H1 (cell line): ENCODE data around the gene ANGPTL8. TPM values are rescaled to one million over a fixed set of nuclear protein-coding genes. Genes with fewer than 3 reads are reported as not detected.

ENCODE experiments used
- CTCF ChIA-PET: fragments of 300-600 bp; sonication (Branson Sonifier 250); formaldehyde crosslinking; loops from one replicate; lab custom pipeline; 2021; ENCODE audit not compliant: partially characterized antibody; lab: Charles Lee
- POLR2A ChIA-PET: fragments of 300-600 bp; sonication (Branson Sonifier 250); formaldehyde crosslinking; loops from one replicate; lab custom pipeline; 2021; ENCODE audit warnings: inconsistent platforms; ENCODE audit not compliant: partially characterized antibody; lab: Charles Lee
- DNase-seq, 2 experiments: peaks; one replicate each; pipeline versions ENCODE4 v3.0.0 to v3.0.0-alpha.2; 2010 to 2022; ENCODE audit warnings: low spot score in 2 of 2, low read depth in 1 of 2, mixed read lengths in 1 of 2
- FAIRE-seq: peaks from 2 replicates; lab custom pipeline; 2011; peaks lifted over from hg19 to GRCh38; lab: Jason Lieb, UNC
- H2AFZ ChIP-seq: 2 replicates; pipeline ENCODE4 v1.8.1; 2012; ENCODE audit warnings: low read length, inconsistent platforms
- H2AK5ac ChIP-seq: 2 replicates; pipeline ENCODE4 v1.6.1; 2013; ENCODE audit warnings: low read depth, low read length
- H2BK120ac ChIP-seq: replicated peaks from 2 replicates; pipeline ENCODE3; 2013; ENCODE audit warnings: low read depth, low read length, inconsistent platforms
- H2BK12ac ChIP-seq: 2 replicates; pipeline ENCODE4 v1.6.1; 2013; ENCODE audit warnings: low read depth, low read length
- H2BK15ac ChIP-seq: 2 replicates; pipeline ENCODE4 v1.6.1; 2013; ENCODE audit warnings: low read length
- H2BK20ac ChIP-seq: 2 replicates; pipeline ENCODE4 v1.6.1; 2013; ENCODE audit warnings: low read length
- H2BK5ac ChIP-seq: 2 replicates; pipeline ENCODE4 v1.6.1; 2013; ENCODE audit warnings: low read depth, low read length
- H3K14ac ChIP-seq: 2 replicates; pipeline ENCODE4 v1.6.1; 2013; ENCODE audit warnings: inconsistent platforms; ENCODE audit not compliant: insufficient read length
- H3K18ac ChIP-seq: 2 replicates; pipeline ENCODE4 v1.6.1; 2013; ENCODE audit warnings: low read length; ENCODE audit errors: extremely low read depth
- H3K23ac ChIP-seq: 2 replicates; pipeline ENCODE4 v1.6.1; 2013; ENCODE audit warnings: inconsistent platforms; ENCODE audit not compliant: insufficient read length
- H3K23me2 ChIP-seq: 2 replicates; pipeline ENCODE4 v1.6.1; 2013; ENCODE audit warnings: low read depth, low read length
- H3K27ac ChIP-seq: 2 replicates; pipeline ENCODE4 v1.6.1; 2011; ENCODE audit warnings: low read depth, low read length, inconsistent platforms
- H3K27me3 ChIP-seq, 4 experiments: replicated peaks in 1 of 4; 1 replicate in 1 of 4; 2 replicates in 3 of 4; pipeline versions ENCODE4 v1.6.1 to v1.8.1; 2011 to 2013; ENCODE audit warnings: low read length in 3 of 4, mild to moderate bottlenecking in 3 of 4, inconsistent platforms in 2 of 4, mixed read lengths in 2 of 4, moderate library complexity in 1 of 4; ENCODE audit not compliant: control insufficient read depth in 3 of 4, insufficient read depth in 3 of 4; ENCODE audit errors: extremely low read depth in 1 of 4
- H3K36me3 ChIP-seq, 4 experiments: 2 replicates each; pipeline versions ENCODE4 v1.6.1 to v1.8.1; 2011 to 2013; ENCODE audit warnings: mild to moderate bottlenecking in 4 of 4, low read length in 3 of 4, moderate library complexity in 2 of 4, control low read depth in 1 of 4, inconsistent platforms in 1 of 4; ENCODE audit not compliant: insufficient read depth in 4 of 4, control insufficient read depth in 2 of 4
- H3K4ac ChIP-seq: replicated peaks from 2 replicates; pipeline ENCODE3; 2013; ENCODE audit warnings: low read length, low read depth, mixed read lengths, inconsistent platforms; ENCODE audit not compliant: insufficient read length
- H3K4me1 ChIP-seq, 4 experiments: replicated peaks in 1 of 4; 1 replicate in 1 of 4; 2 replicates in 3 of 4; pipeline versions ENCODE4 v1.6.1 to v1.8.1; 2011 to 2013; ENCODE audit warnings: low read length in 3 of 4, inconsistent platforms in 2 of 4, mixed read lengths in 1 of 4; ENCODE audit not compliant: insufficient read depth in 4 of 4, control insufficient read depth in 3 of 4
- H3K4me2 ChIP-seq, 2 experiments: 2 replicates each; pipeline versions ENCODE4 v1.6.1 to v1.8.1; 2011 to 2013; ENCODE audit warnings: low read depth in 2 of 2, low read length in 2 of 2, control low read depth in 1 of 2, inconsistent platforms in 1 of 2, mild to moderate bottlenecking in 1 of 2; ENCODE audit not compliant: insufficient read depth in 1 of 2
- H3K4me3 ChIP-seq, 4 experiments: fragments of 200-600, 300-600 bp in 1 of 4; sonication (generic), shearing (Covaris generic), sonication (Bioruptor Twin) in 1 of 4; 2 replicates each; pipeline versions ENCODE4 v1.5.1 to v1.8.1; 2011 to 2016; ENCODE audit warnings: low read length in 4 of 4, low read depth in 3 of 4, control low read depth in 2 of 4, inconsistent platforms in 2 of 4, mild to moderate bottlenecking in 2 of 4, mixed read lengths in 1 of 4, moderate library complexity in 1 of 4; ENCODE audit not compliant: insufficient read depth in 2 of 4; ENCODE audit errors: extremely low read depth in 1 of 4
- H3K56ac ChIP-seq: replicated peaks from 2 replicates; pipeline ENCODE3; 2013; ENCODE audit warnings: low read depth, mild to moderate bottlenecking, mixed read lengths, low read length, inconsistent platforms; ENCODE audit not compliant: insufficient read length
- H3K79me1 ChIP-seq: 2 replicates; pipeline ENCODE4 v1.6.1; 2013; ENCODE audit warnings: low read depth, low read length, control low read depth
- H3K79me2 ChIP-seq, 2 experiments: 2 replicates each; pipeline versions ENCODE4 v1.6.1 to v1.8.1; 2012 to 2013; ENCODE audit warnings: low read length in 2 of 2, mild to moderate bottlenecking in 2 of 2, inconsistent platforms in 1 of 2; ENCODE audit not compliant: insufficient read depth in 2 of 2, control insufficient read depth in 1 of 2
- H3K9ac ChIP-seq, 4 experiments: replicated peaks in 1 of 4; 1 replicate in 1 of 4; 2 replicates in 3 of 4; pipeline versions ENCODE4 v1.6.1 to v1.8.1; 2011 to 2013; ENCODE audit warnings: low read depth in 3 of 4, low read length in 3 of 4, control low read depth in 2 of 4, mild to moderate bottlenecking in 2 of 4, moderate library complexity in 2 of 4, inconsistent platforms in 1 of 4; ENCODE audit errors: extremely low read depth in 1 of 4
- H3K9me3 ChIP-seq, 2 experiments: 2 replicates each; pipeline versions ENCODE4 v1.6.1 to v1.8.1; 2012 to 2013; ENCODE audit warnings: mild to moderate bottlenecking in 2 of 2, moderate library complexity in 2 of 2, control low read depth in 1 of 2, inconsistent platforms in 1 of 2, low read depth in 1 of 2, low read length in 1 of 2, mixed read lengths in 1 of 2; ENCODE audit not compliant: insufficient read depth in 2 of 2
- H4K20me1 ChIP-seq, 2 experiments: replicated peaks in 1 of 2; 2 replicates each; pipeline versions ENCODE3 to v1.8.1; 2011 to 2013; ENCODE audit warnings: inconsistent platforms in 2 of 2, low read length in 2 of 2, mild to moderate bottlenecking in 1 of 2; ENCODE audit not compliant: insufficient read depth in 2 of 2, control insufficient read depth in 1 of 2
- H4K5ac ChIP-seq: 2 replicates; pipeline ENCODE4 v1.6.1; 2013; ENCODE audit warnings: low read length, low read depth, mixed read lengths, inconsistent platforms; ENCODE audit not compliant: insufficient read length
- H4K8ac ChIP-seq: 2 replicates; pipeline ENCODE4 v1.8.0; 2013; ENCODE audit warnings: mild to moderate bottlenecking, moderate library complexity, low read length, inconsistent platforms; ENCODE audit not compliant: insufficient read depth; ENCODE audit errors: extremely low read depth
- H4K91ac ChIP-seq: replicated peaks from 2 replicates; pipeline ENCODE3; 2013; ENCODE audit warnings: low read length, mixed read lengths, inconsistent platforms; ENCODE audit not compliant: insufficient read length
- EGR1 ChIP-seq: IDR thresholded peaks from 2 replicates; pipeline ENCODE4 v1.6.1; 2011; ENCODE audit warnings: low read depth, low read length, borderline replicate concordance
- PHF8 ChIP-seq: fragments of 200-600 bp; sonication (generic); conservative IDR thresholded peaks from 2 replicates; pipeline ENCODE4 v1.7.1; 2012; ENCODE audit warnings: low read depth, mild to moderate bottlenecking, inconsistent platforms, low read length, moderate library complexity
- WGBS, 2 experiments: shearing (Covaris generic) in 1 of 2; methylation state at CpG; one replicate each; pipeline versions ENCODE4 v1.1.6 to v1.1.7; 2013 to 2015; ENCODE audit warnings: low lambda C conversion rate in 2 of 2, mixed read lengths in 2 of 2, inconsistent platforms in 1 of 2, low coverage in 1 of 2, missing lambda C conversion rate in 1 of 2; ENCODE audit not compliant: insufficient replicate concordance in 2 of 2, insufficient coverage in 1 of 2, insufficient read length in 1 of 2; ENCODE audit errors: extremely low coverage in 1 of 2, missing lambda C conversion rate in 1 of 2; 5-methylcytosine and 5-hydroxymethylcytosine counted together
- polyA plus RNA-seq, 7 experiments: library from polyadenylated mRNA; depleted of rRNA in 3 of 7; stranded (reverse) in 5 of 7; unstranded in 2 of 7; fragments of >200 nt in 5 of 7; fragments of 200-250 nt in 2 of 7; gene quantifications; 1 replicate in 5 of 7; 2 replicates in 1 of 7; 4 replicates in 1 of 7; pipeline versions ENCODE4 v1.2.1 to v1.2.3, GENCODE V29; 2011 to 2013; ENCODE audit warnings: missing spikeins in 2 of 7, mixed read lengths in 2 of 7
- total RNA-seq: library from RNA; stranded (reverse); fragmentation: NEBNext Ultra II Directional; extraction: Animal tissue kit (Norgen Biotek cat#: 25700); gene quantifications from 2 replicates; pipeline ENCODE4 v1.2.1, GENCODE V29; 2021

ANGPTL8 gene
- total and polyA plus RNA-seq, 2 of the 8 experiments (the other 6 are each of a cell fraction or from before 2014, with no cell fraction given), result not detected

DNA sequence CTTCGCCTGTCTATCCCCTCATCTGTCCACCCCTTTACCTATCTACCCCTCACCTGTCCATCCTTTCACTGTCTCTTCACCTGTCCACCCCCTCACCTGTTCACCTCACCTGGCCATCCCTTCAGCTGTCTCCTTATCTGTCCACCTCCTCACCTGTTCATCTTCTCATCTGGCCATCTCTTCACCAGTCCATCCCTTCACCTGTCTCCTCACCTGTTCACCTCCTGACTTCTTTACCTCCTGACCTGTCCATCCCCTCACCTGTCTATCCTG, 28.8 kb upstream of the ANGPTL8 start:
- Histone ChIP-seq H3K14ac (no peak overlapping the region), H3K18ac (no peak overlapping the region), H4K20me1 (peaks cover 0 to 1% of the 10 kb centered on the region in 2 experiments), H3K4me1 (no peaks in the 10 kb centered on the region), H3K4me2 (no peak overlapping the region), H4K8ac (no peak overlapping the region), H2AFZ (no peak overlapping the region), H4K91ac (no peak overlapping the region), H3K79me2 (no peaks in the 10 kb centered on the region), H3K4me3 (no peak overlapping the region), H3K9ac (no peak overlapping the region), H3K79me1 (no peaks in the 10 kb centered on the region), H2BK120ac (no peak overlapping the region), H3K56ac (no peak overlapping the region), H2BK20ac (no peak overlapping the region), H2BK5ac (no peak overlapping the region), H2BK12ac (no peak overlapping the region), H4K5ac (no peak overlapping the region), H3K36me3 (peaks cover 4 to 16% (median 11%) of the 10 kb centered on the region in 4 experiments; a peak in 7 of 8 replicates), H3K27me3 (no peaks in the 10 kb centered on the region), H3K23ac (no peak overlapping the region), H3K23me2 (no peaks in the 10 kb centered on the region; the same call in 1 of the 2 replicates), H3K9me3 (no peaks in the 10 kb centered on the region), H3K4ac (no peak overlapping the region), H2BK15ac (no peak overlapping the region), H2AK5ac (no peak overlapping the region), H3K27ac (no peak overlapping the region)
- FAIRE-seq (no peak), DNase-seq (no peak)
- TF ChIP-seq EGR1 (no peak), PHF8 (no peak)
- CTCF ChIA-PET, result no interaction called here
- WGBS, 2 experiments, result 80% methylated on average over 1 of the region's 1 CpG; no CpG with 5 or more reads in 1 of the 2 experiments
- POLR2A ChIA-PET, result no interaction called here
